WTC11 (cell line): ENCODE results near the gene LRIT3.

ENCODE experiments used
- ESRRA ChIP-seq: sonication (generic); formaldehyde crosslinking; IDR thresholded peaks from 2 replicates; pipeline ENCODE4 v1.8.1; 2022; ENCODE audit warnings: mild to moderate bottlenecking, missing genetic modification reagents, borderline replicate concordance
- JUN ChIP-seq: sonication (generic); formaldehyde crosslinking; IDR thresholded peaks from 2 replicates; pipeline ENCODE4 v1.8.0; 2023; ENCODE audit warnings: mild to moderate bottlenecking, missing genetic modification reagents
- NR1H2 ChIP-seq: sonication (generic); formaldehyde crosslinking; IDR thresholded peaks from 2 replicates; pipeline ENCODE4 v1.9.0; 2021; ENCODE audit warnings: mild to moderate bottlenecking, moderate library complexity, missing genetic modification reagents
- NR2C2 ChIP-seq: sonication (generic); formaldehyde crosslinking; IDR thresholded peaks from 2 replicates; pipeline ENCODE4 v1.8.0; 2022; ENCODE audit warnings: mild to moderate bottlenecking, missing genetic modification reagents
- SP1 ChIP-seq: sonication (generic); formaldehyde crosslinking; conservative IDR thresholded peaks from 2 replicates; pipeline ENCODE4 v1.8.1; 2022; ENCODE audit warnings: missing genetic modification reagents
- TEAD4 ChIP-seq: sonication (generic); formaldehyde crosslinking; IDR thresholded peaks from 2 replicates; pipeline ENCODE4 v1.8.0; 2022; ENCODE audit warnings: mild to moderate bottlenecking, missing genetic modification reagents
- ZNF416 ChIP-seq: fragments of 250-450 bp; sonication (Bioruptor Pico); IDR thresholded peaks from 2 replicates; pipeline ENCODE4 v1.9.0; 2021; ENCODE audit warnings: mild to moderate bottlenecking, inconsistent platforms
- TF ChIP-seq, protein P1 (sequence below): sonication (generic); formaldehyde crosslinking; IDR thresholded peaks from 2 replicates; pipeline ENCODE4 v1.8.0; 2022; ENCODE audit warnings: mild to moderate bottlenecking, missing genetic modification reagents
- TF ChIP-seq, protein P2 (sequence below): fragments of 200-600 bp; IDR thresholded peaks from 2 replicates; pipeline ENCODE4 v1.8.0; 2022; ENCODE audit warnings: antibody characterized with exemption
- TF ChIP-seq, protein P3 (sequence below): sonication (generic); formaldehyde crosslinking; IDR thresholded peaks from 2 replicates; pipeline ENCODE4 v1.8.1; 2022; ENCODE audit warnings: low read depth, missing genetic modification reagents, borderline replicate concordance
- TF ChIP-seq, protein P4 (sequence below): sonication (generic); formaldehyde crosslinking; IDR thresholded peaks from 2 replicates; pipeline ENCODE4 v1.8.0; 2022; ENCODE audit warnings: mild to moderate bottlenecking, missing genetic modification reagents

DNA sequence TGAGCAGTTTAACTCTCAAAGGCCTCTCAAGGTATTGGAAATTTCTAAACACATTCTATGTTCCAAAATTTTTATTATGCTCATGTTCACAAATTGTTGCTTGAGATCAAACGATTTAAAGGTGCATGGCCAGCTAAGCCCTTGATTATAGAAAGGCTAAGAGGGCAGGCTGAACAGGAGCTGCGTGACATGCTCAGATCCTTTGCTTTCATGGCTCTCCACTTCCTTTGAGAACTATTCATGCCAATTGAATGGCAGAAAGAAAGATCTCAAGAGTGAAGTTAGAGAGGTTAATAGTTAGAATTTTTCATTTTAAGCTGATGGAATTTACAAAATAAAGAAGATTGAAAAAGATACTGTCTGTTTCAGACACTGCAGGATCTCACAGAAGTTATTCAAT, 594 bp downstream of the LRIT3 start:
- TF ChIP-seq JUN (CRISPR knock-in tag) (no peak), SP1 (no peak), NR1H2 (CRISPR knock-in tag) (no peak), TEAD4 (CRISPR knock-in tag) (no peak), ZNF416 (CRISPR knock-in tag) (no peak), NR2C2 (CRISPR knock-in tag) (no peak), ESRRA (no peak)
- TF ChIP-seq, protein P1, sequence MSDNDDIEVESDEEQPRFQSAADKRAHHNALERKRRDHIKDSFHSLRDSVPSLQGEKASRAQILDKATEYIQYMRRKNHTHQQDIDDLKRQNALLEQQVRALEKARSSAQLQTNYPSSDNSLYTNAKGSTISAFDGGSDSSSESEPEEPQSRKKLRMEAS (CRISPR knock-in tag) = no peak
- TF ChIP-seq, protein P2, sequence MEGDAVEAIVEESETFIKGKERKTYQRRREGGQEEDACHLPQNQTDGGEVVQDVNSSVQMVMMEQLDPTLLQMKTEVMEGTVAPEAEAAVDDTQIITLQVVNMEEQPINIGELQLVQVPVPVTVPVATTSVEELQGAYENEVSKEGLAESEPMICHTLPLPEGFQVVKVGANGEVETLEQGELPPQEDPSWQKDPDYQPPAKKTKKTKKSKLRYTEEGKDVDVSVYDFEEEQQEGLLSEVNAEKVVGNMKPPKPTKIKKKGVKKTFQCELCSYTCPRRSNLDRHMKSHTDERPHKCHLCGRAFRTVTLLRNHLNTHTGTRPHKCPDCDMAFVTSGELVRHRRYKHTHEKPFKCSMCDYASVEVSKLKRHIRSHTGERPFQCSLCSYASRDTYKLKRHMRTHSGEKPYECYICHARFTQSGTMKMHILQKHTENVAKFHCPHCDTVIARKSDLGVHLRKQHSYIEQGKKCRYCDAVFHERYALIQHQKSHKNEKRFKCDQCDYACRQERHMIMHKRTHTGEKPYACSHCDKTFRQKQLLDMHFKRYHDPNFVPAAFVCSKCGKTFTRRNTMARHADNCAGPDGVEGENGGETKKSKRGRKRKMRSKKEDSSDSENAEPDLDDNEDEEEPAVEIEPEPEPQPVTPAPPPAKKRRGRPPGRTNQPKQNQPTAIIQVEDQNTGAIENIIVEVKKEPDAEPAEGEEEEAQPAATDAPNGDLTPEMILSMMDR = no peak
- TF ChIP-seq, protein P3, sequence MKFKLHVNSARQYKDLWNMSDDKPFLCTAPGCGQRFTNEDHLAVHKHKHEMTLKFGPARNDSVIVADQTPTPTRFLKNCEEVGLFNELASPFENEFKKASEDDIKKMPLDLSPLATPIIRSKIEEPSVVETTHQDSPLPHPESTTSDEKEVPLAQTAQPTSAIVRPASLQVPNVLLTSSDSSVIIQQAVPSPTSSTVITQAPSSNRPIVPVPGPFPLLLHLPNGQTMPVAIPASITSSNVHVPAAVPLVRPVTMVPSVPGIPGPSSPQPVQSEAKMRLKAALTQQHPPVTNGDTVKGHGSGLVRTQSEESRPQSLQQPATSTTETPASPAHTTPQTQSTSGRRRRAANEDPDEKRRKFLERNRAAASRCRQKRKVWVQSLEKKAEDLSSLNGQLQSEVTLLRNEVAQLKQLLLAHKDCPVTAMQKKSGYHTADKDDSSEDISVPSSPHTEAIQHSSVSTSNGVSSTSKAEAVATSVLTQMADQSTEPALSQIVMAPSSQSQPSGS (CRISPR knock-in tag) = no peak
- TF ChIP-seq, protein P4, sequence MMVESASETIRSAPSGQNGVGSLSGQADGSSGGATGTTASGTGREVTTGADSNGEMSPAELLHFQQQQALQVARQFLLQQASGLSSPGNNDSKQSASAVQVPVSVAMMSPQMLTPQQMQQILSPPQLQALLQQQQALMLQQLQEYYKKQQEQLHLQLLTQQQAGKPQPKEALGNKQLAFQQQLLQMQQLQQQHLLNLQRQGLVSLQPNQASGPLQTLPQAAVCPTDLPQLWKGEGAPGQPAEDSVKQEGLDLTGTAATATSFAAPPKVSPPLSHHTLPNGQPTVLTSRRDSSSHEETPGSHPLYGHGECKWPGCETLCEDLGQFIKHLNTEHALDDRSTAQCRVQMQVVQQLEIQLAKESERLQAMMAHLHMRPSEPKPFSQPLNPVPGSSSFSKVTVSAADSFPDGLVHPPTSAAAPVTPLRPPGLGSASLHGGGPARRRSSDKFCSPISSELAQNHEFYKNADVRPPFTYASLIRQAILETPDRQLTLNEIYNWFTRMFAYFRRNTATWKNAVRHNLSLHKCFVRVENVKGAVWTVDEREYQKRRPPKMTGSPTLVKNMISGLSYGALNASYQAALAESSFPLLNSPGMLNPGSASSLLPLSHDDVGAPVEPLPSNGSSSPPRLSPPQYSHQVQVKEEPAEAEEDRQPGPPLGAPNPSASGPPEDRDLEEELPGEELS (CRISPR knock-in tag) = no peak
